ENCODE measurements around the gene DOC2B.

DNA sequence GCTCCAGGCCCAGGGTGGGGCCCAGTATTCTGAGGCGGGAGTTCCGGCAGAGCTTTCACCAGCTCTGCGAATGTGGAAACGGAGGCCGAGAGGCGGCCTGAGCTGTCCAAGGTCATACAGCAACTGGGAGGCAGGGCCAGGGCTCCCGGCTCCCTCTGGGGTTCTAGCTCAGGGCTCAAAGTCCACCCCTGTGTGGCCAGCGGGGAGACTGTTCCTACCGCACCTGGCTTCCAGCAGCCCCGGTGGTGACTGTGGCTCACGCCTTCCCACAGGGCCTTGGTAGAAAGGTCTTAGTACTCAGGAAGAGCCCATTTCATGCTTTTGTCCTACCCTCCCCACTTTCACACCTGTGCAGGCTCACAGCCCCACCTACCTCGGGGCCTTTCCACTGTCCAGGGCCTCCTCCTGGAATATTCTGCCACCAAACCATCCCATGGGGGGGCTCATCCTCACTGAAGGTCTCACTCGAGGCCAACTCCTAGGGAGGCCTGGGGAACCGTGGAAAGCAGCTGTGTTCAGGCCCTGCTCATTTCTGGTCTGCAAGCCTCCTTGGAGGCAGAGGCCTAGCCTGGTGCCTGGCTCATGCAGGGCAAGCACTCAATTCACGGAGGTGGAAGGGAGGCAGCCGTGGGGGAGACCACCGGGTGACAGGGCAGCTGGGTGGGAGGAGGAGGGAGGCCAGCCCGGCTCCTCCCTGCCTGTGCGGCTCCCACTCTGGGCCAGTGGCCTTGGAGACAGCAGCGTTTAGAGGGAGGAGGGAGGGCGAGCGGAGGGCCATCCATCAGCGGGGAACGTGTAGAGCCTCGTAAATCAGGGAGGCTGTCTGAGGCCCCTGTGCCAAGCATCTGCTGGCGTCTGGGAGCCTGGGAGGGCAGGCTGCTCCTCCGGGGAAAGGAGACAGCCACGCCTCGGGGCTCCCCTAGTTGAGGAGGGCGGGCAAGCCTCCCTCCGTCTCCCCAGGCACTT, 12.7 kb upstream of the DOC2B start:
- TF ChIP-seq, protein P1, sequence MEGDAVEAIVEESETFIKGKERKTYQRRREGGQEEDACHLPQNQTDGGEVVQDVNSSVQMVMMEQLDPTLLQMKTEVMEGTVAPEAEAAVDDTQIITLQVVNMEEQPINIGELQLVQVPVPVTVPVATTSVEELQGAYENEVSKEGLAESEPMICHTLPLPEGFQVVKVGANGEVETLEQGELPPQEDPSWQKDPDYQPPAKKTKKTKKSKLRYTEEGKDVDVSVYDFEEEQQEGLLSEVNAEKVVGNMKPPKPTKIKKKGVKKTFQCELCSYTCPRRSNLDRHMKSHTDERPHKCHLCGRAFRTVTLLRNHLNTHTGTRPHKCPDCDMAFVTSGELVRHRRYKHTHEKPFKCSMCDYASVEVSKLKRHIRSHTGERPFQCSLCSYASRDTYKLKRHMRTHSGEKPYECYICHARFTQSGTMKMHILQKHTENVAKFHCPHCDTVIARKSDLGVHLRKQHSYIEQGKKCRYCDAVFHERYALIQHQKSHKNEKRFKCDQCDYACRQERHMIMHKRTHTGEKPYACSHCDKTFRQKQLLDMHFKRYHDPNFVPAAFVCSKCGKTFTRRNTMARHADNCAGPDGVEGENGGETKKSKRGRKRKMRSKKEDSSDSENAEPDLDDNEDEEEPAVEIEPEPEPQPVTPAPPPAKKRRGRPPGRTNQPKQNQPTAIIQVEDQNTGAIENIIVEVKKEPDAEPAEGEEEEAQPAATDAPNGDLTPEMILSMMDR (IDR thresholded peaks at IDR 0.05) = no peak
- no peak for TF ChIP-seq POLR2A (IDR thresholded peaks at IDR 0.05)
